ENCODE measurements around the gene REM2.

Gene REM2, protein sequence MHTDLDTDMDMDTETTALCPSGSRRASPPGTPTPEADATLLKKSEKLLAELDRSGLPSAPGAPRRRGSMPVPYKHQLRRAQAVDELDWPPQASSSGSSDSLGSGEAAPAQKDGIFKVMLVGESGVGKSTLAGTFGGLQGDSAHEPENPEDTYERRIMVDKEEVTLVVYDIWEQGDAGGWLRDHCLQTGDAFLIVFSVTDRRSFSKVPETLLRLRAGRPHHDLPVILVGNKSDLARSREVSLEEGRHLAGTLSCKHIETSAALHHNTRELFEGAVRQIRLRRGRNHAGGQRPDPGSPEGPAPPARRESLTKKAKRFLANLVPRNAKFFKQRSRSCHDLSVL

DNA sequence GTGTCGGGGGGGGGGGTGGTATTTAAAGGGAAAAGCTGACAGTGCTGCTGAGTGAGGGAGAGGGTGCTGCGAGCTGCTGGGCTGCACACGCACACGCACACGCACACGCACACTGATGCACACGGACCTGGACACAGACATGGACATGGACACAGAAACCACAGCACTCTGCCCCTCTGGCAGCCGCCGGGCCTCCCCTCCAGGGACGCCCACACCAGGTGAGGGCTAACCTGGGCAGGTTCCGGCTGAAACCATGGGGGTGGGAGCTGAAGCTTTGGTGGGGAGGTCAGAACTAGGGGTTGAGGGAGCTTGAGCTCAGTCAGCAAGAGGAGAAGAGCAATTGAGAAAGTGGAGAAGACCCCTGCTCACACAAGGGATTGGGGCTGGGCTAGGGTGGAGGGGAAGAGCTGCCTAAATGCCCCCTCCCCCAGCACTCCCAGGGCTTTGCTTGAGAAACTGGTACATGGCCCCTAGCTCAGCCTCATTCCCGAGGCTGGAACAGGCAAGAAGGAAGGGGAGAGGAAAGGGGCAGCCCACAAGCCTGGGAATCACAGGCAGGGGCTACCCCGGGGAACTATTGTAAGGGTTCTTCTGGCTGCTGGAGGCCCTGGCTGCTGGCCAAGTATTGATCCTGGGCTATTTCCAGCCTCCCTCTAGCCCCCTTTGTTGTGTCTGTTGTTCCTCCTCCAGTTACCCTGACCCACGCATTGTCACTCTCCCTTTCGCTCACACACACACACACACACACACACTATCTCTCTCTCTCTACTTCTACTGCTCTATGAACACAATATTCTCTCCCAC, at the start of gene REM2:
TSS of gene REM2 (plus strand) at position 50 of the 804 bp plus-strand sequence. CDS start at position 116, 66 bp downstream.
- no peak for TF ChIP-seq FOXM1 (IDR thresholded peaks at IDR 0.05; ENCODE audit: borderline replicate concordance)
- no peak for TF ChIP-seq SUZ12 (IDR thresholded peaks at IDR 0.05)
- no peak for TF ChIP-seq TARDBP (IDR thresholded peaks at IDR 0.05)
- TF ChIP-seq, protein P1, sequence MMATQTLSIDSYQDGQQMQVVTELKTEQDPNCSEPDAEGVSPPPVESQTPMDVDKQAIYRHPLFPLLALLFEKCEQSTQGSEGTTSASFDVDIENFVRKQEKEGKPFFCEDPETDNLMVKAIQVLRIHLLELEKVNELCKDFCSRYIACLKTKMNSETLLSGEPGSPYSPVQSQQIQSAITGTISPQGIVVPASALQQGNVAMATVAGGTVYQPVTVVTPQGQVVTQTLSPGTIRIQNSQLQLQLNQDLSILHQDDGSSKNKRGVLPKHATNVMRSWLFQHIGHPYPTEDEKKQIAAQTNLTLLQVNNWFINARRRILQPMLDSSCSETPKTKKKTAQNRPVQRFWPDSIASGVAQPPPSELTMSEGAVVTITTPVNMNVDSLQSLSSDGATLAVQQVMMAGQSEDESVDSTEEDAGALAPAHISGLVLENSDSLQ (IDR thresholded peaks at IDR 0.05) = no peak
- no peak for TF ChIP-seq HDGF (IDR thresholded peaks at IDR 0.05; ENCODE audit: borderline replicate concordance)
- no peak for TF ChIP-seq SP1 (IDR thresholded peaks at IDR 0.05)
- TF ChIP-seq LEF1 (IDR thresholded peaks at IDR 0.05; ENCODE audit: borderline replicate concordance) = no peak
- TF ChIP-seq ZNF384 (IDR thresholded peaks at IDR 0.05) = no peak
- no peak for TF ChIP-seq NFRKB (IDR thresholded peaks at IDR 0.05)
- no peak for TF ChIP-seq ELF4 (IDR thresholded peaks at IDR 0.05)
- CTCF ChIA-PET = interaction anchor here (0.7 to 3.3 kb wide), 5 partner anchors 11 to 327 kb away, joined by 3 to 30 read pairs (median 4); partner anchors contain the start of genes CEBPE and LRP10
- POLR2A ChIA-PET = interaction anchor here (0.8 to 3.7 kb wide), 4 partner anchors 10 to 212 kb away, joined by 3 to 37 read pairs (median 6); partner anchors contain the start of genes ACIN1, C14orf119 and LRP10
- no peak for DNase-seq (ENCODE audit: extremely low spot score)

DNA sequence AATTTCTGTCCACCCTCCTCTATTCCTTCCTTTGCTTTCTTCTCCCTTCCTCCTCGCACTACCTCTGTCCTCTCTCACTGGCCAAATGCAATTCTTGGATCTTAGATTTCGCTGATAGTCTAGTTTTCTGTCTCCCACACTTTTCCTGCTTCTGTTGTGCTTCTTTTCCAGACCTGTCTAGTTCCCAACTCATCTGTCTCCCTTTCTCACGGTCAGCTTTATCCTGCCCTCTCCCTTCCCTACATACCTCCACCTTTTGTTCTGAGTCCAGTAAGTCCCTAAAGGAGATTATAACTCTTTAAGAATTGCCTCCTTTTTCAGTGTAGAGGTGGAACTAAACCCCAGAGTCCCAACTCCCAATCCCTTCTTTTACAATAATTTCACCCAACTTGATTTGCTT, 47.5 kb upstream of the REM2 start:
- DNase-seq (ENCODE audit: extremely low spot score) = no peak
- no peak for TF ChIP-seq BHLHE40 (IDR thresholded peaks at IDR 0.05; ENCODE audit: borderline replicate concordance)
- TF ChIP-seq ZNF384 (IDR thresholded peaks at IDR 0.05) = no peak
- TF ChIP-seq NFRKB (IDR thresholded peaks at IDR 0.05) = no peak
- TF ChIP-seq ARNT (IDR thresholded peaks at IDR 0.05) = no peak
- no peak for TF ChIP-seq FOXM1 (IDR thresholded peaks at IDR 0.05; ENCODE audit: borderline replicate concordance)
- TF ChIP-seq TARDBP (IDR thresholded peaks at IDR 0.05) = no peak
- no peak for TF ChIP-seq L3MBTL2 (conservative IDR thresholded peaks at IDR 0.05)
- TF ChIP-seq LEF1 (IDR thresholded peaks at IDR 0.05; ENCODE audit: borderline replicate concordance) = no peak
- no peak for TF ChIP-seq SUZ12 (IDR thresholded peaks at IDR 0.05)
- TF ChIP-seq SP1 (IDR thresholded peaks at IDR 0.05) = no peak
- TF ChIP-seq CTBP1 (IDR thresholded peaks at IDR 0.05; ENCODE audit: borderline replicate concordance) = no peak
- TF ChIP-seq, protein P1 (IDR thresholded peaks at IDR 0.05) = no peak
- no peak for TF ChIP-seq FOXA1 (IDR thresholded peaks at IDR 0.05)
- no peak for TF ChIP-seq ELF4 (IDR thresholded peaks at IDR 0.05)
- TF ChIP-seq FOXK2 (IDR thresholded peaks at IDR 0.05) = no peak
- no peak for TF ChIP-seq HDGF (IDR thresholded peaks at IDR 0.05; ENCODE audit: borderline replicate concordance)
- ChIA-PET CTCF (interaction anchor here (0.6 to 1.0 kb wide), 2 partner anchors 17 to 19 kb away, joined by 3 read pairs; no protein-coding TSS in a partner anchor), POLR2A (interaction anchor here (1.9 kb wide), 1 partner anchor 12 kb away, joined by 7 read pairs; no protein-coding TSS in a partner anchor)

DNA sequence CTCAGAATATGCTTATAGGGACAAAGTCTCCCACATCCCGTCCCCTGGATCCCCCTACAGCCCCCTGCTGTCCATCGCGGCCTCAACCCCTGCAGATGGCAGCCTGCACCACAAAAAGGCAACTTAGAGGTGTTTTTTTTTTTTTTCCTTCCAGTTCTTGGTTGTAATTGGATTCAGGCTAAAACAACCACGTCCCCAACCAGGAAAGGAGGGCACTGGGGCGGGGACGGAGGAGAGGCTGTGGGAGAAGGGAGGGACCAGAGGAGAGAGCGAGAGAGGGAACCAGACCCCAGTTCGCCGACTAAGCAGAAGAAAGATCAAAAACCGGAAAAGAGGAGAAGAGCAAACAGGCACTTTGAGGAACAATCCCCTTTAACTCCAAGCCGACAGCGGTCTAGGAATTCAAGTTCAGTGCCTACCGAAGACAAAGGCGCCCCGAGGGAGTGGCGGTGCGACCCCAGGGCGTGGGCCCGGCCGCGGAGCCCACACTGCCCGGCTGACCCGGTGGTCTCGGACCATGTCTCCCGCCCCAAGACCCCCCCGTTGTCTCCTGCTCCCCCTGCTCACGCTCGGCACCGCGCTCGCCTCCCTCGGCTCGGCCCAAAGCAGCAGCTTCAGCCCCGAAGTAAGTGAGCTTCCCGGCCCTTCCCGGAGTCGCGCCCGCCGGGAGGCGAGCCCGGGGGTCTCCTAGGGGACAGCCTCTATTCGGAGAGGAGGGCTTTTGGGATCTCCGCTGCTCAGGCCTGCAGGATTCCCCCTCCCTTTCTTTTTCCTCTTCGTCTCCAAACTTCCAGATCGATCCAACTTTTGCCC, 46.5 kb upstream of the REM2 start, which contains the start of gene MMP14:
TSS of gene MMP14 (plus strand) at position 285 of the 813 bp plus-strand sequence. CDS start at position 518, 233 bp downstream.
- TF ChIP-seq TARDBP (IDR thresholded peaks at IDR 0.05) = no peak
- no peak for TF ChIP-seq L3MBTL2 (conservative IDR thresholded peaks at IDR 0.05)
- no peak for TF ChIP-seq LEF1 (IDR thresholded peaks at IDR 0.05; ENCODE audit: borderline replicate concordance)
- no peak for TF ChIP-seq CTBP1 (IDR thresholded peaks at IDR 0.05; ENCODE audit: borderline replicate concordance)
- TF ChIP-seq NFRKB (IDR thresholded peaks at IDR 0.05) = no peak
- TF ChIP-seq SUZ12 (IDR thresholded peaks at IDR 0.05) = no peak
- TF ChIP-seq ZNF384 (IDR thresholded peaks at IDR 0.05) = no peak
- no peak for TF ChIP-seq BHLHE40 (IDR thresholded peaks at IDR 0.05; ENCODE audit: borderline replicate concordance)
- TF ChIP-seq, protein P1 (IDR thresholded peaks at IDR 0.05) = no peak
- no peak for TF ChIP-seq ARNT (IDR thresholded peaks at IDR 0.05)
- no peak for TF ChIP-seq SP1 (IDR thresholded peaks at IDR 0.05)
- ChIA-PET POLR2A (interaction anchor here (1.9 kb wide), 1 partner anchor 13 kb away, joined by 7 read pairs; no protein-coding TSS in a partner anchor), CTCF (interaction anchor here (0.5 to 0.6 kb wide), 3 partner anchors 17 to 119 kb away, joined by 3 read pairs; no protein-coding TSS in a partner anchor)
- no peak for DNase-seq (ENCODE audit: extremely low spot score)

DNA sequence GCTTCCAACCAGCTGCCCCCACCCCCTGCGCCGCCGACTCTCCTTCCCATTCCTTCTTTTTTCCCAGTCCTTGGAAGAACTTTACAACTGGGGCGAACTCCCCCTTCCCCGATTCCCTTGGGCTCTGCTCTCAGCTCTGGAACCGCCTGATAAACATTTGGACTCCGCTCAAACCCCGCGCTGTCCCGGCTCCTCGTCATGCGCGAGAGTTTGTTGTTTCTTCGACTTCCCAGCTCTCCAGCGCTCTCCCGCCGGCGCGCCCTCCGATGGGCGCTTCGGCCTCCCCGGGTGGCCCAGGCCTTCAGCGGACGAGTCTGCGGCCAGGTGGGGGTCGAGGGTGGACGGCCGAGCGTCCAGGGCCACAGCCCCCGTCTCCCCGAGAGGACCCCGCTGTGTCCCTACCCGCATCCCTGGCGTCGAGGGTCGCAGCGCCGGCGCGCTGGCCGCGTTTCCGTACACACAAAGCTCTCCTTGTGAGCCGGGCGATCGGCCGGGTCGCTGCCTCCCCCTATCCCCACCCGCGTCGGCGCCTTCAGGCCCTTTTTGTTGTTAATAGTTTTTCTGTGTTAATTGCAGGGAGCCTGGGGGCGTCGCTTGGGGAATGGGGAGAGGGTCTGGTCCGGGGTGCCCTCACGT, 45.8 kb upstream of the REM2 start:
- TF ChIP-seq SUZ12 (IDR thresholded peaks at IDR 0.05) = no peak
- TF ChIP-seq CTBP1 (IDR thresholded peaks at IDR 0.05; ENCODE audit: borderline replicate concordance) = no peak
- no peak for TF ChIP-seq L3MBTL2 (conservative IDR thresholded peaks at IDR 0.05)
- TF ChIP-seq FOXA1 (IDR thresholded peaks at IDR 0.05) = no peak
- TF ChIP-seq FOXK2 (IDR thresholded peaks at IDR 0.05) = no peak
- CTCF ChIA-PET = interaction anchor here (0.5 to 1.0 kb wide), 2 partner anchors 14 to 118 kb away, joined by 3 read pairs; no protein-coding TSS in a partner anchor
- POLR2A ChIA-PET = no interaction called here
- DNase-seq (ENCODE audit: extremely low spot score) = no peak
